Adrenal gland (tissue), 5 donors: ENCODE data around the gene HPCAL4.

ENCODE experiments used
- POLR2A ChIP-seq, 2 donors: fragments of 450-650 bp; IDR thresholded peaks; one replicate each; pipeline ENCODE4 v1.6.1; 2017; ENCODE audit warnings: antibody characterized with exemption in 2 of 2, mild to moderate bottlenecking in 2 of 2, moderate library complexity in 1 of 2
- TF ChIP-seq, protein P1 (sequence below), 6 experiments: fragments of 450-650 bp in 4 of 6; fragments of 200-600 bp in 2 of 6; sonication (generic) in 1 of 6; IDR thresholded peaks; 1 replicate in 5 of 6; 2 replicates in 1 of 6; pipeline versions ENCODE4 v1.5.1 to v1.8.0; 2016 to 2021; ENCODE audit warnings: antibody characterized with exemption in 6 of 6, mild to moderate bottlenecking in 2 of 6, moderate library complexity in 1 of 6
- donor health status: DM: no; HTN: no; CAD: no.

DNA sequence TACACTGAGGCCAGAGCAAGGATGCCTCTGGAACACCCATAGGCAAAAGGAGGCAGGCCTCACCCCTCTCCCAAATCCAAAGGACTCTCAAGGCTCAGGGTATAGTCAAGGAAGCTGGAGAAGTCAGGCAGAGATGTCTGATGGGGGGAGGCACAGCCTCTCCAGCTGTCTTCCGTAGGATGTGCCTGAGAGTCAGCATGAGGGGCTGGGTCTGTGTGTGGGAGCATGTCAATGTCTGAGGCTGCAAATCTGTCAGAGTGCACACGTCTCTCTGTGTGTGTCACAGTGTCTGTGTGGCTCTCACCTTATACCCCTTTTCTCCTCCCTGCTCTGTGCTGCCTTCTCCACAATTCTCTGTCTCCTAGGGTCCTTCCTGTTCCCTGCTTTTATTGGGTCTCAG is 4.0 kb downstream of the HPCAL4 start:
- no peak for TF ChIP-seq POLR2A (IDR thresholded peaks at IDR 0.05)
- TF ChIP-seq, protein P1, sequence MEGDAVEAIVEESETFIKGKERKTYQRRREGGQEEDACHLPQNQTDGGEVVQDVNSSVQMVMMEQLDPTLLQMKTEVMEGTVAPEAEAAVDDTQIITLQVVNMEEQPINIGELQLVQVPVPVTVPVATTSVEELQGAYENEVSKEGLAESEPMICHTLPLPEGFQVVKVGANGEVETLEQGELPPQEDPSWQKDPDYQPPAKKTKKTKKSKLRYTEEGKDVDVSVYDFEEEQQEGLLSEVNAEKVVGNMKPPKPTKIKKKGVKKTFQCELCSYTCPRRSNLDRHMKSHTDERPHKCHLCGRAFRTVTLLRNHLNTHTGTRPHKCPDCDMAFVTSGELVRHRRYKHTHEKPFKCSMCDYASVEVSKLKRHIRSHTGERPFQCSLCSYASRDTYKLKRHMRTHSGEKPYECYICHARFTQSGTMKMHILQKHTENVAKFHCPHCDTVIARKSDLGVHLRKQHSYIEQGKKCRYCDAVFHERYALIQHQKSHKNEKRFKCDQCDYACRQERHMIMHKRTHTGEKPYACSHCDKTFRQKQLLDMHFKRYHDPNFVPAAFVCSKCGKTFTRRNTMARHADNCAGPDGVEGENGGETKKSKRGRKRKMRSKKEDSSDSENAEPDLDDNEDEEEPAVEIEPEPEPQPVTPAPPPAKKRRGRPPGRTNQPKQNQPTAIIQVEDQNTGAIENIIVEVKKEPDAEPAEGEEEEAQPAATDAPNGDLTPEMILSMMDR (IDR thresholded peaks at IDR 0.05) = no peak
